GM11168 (cell line): ENCODE measurements around the gene RGS6.

Experiments used
- in situ Hi-C: fragments of 300-500 bp; cut with MboI; formaldehyde crosslinking; loops from one replicate; pipeline ENCODE4 v1.12.0; 2022; ENCODE audit warnings: low sequenced_read_pairs; ENCODE audit not compliant: unreplicated experiment

Gene RGS6

GRCh38 chr14:72352012-72352411 lies 419.8 kb downstream of the RGS6 start:
- in situ Hi-C loops = no loop called here

- in situ Hi-C loops = no loop called here
Measured at GRCh38 chr14:72366619-72367018, 434.4 kb downstream of the RGS6 start.

- in situ Hi-C loops = no loop called here
Measured at GRCh38 chr14:72369106-72369505, 436.9 kb downstream of the RGS6 start.

- in situ Hi-C loops = no loop called here
Measured at GRCh38 chr14:72377016-72377415, 444.8 kb downstream of the RGS6 start.

GRCh38 chr14:72380456-72380855 lies 448.2 kb downstream of the RGS6 start:
- in situ Hi-C loops = no loop called here

- in situ Hi-C loops = no loop called here
Measured at GRCh38 chr14:72383865-72384264, 451.6 kb downstream of the RGS6 start.

- in situ Hi-C loops = no loop called here
Measured at GRCh38 chr14:72387726-72388125, 455.5 kb downstream of the RGS6 start.

- in situ Hi-C loops = no loop called here
Measured at GRCh38 chr14:72389200-72389599, 457.0 kb downstream of the RGS6 start.

- in situ Hi-C loops = loop anchor here (25.0 kb wide), 1 partner anchor 364 kb away; no protein-coding TSS in a partner anchor
Measured at GRCh38 chr14:72401101-72401625, 468.9 kb downstream of the RGS6 start.

GRCh38 chr14:72401632-72402376 lies 469.6 kb downstream of the RGS6 start:
- in situ Hi-C loops = loop anchor here (25.0 kb wide), 1 partner anchor 365 kb away; no protein-coding TSS in a partner anchor

- in situ Hi-C loops = loop anchor here (25.0 kb wide), 1 partner anchor 365 kb away; no protein-coding TSS in a partner anchor
Measured at GRCh38 chr14:72402377-72402772, 470.1 kb downstream of the RGS6 start.

GRCh38 chr14:72404106-72404774 lies 472.0 kb downstream of the RGS6 start:
- in situ Hi-C loops = loop anchor here (25.0 kb wide), 1 partner anchor 367 kb away; no protein-coding TSS in a partner anchor

- in situ Hi-C loops = loop anchor here (25.0 kb wide), 1 partner anchor 368 kb away; no protein-coding TSS in a partner anchor
Measured at GRCh38 chr14:72404998-72405397, 472.8 kb downstream of the RGS6 start.

- in situ Hi-C loops = loop anchor here (25.0 kb wide), 1 partner anchor 371 kb away; no protein-coding TSS in a partner anchor
Measured at GRCh38 chr14:72408020-72408419, 475.8 kb downstream of the RGS6 start.

GRCh38 chr14:72409047-72409446 lies 476.8 kb downstream of the RGS6 start:
- in situ Hi-C loops = loop anchor here (25.0 kb wide), 1 partner anchor 372 kb away; no protein-coding TSS in a partner anchor

- in situ Hi-C loops = loop anchor here (25.0 kb wide), 1 partner anchor 379 kb away; no protein-coding TSS in a partner anchor
Measured at GRCh38 chr14:72416081-72416849, 484.0 kb downstream of the RGS6 start.

- in situ Hi-C loops = loop anchor here (25.0 kb wide), 1 partner anchor 380 kb away; no protein-coding TSS in a partner anchor
Measured at GRCh38 chr14:72416892-72417291, 484.7 kb downstream of the RGS6 start.

- in situ Hi-C loops = loop anchor here (25.0 kb wide), 1 partner anchor 382 kb away; no protein-coding TSS in a partner anchor
Measured at GRCh38 chr14:72418806-72419205, 486.6 kb downstream of the RGS6 start.

- in situ Hi-C loops = loop anchor here (25.0 kb wide), 1 partner anchor 382 kb away; no protein-coding TSS in a partner anchor
Measured at GRCh38 chr14:72419226-72419775, 487.1 kb downstream of the RGS6 start.
